Measurements from ENCODE around the gene SENP5.
"Not testable (repeated sequence)": the region's sequence is repeated elsewhere in the genome, so short reads cannot be mapped to it uniquely, and the experiment has no call there.

Gene SENP5, protein sequence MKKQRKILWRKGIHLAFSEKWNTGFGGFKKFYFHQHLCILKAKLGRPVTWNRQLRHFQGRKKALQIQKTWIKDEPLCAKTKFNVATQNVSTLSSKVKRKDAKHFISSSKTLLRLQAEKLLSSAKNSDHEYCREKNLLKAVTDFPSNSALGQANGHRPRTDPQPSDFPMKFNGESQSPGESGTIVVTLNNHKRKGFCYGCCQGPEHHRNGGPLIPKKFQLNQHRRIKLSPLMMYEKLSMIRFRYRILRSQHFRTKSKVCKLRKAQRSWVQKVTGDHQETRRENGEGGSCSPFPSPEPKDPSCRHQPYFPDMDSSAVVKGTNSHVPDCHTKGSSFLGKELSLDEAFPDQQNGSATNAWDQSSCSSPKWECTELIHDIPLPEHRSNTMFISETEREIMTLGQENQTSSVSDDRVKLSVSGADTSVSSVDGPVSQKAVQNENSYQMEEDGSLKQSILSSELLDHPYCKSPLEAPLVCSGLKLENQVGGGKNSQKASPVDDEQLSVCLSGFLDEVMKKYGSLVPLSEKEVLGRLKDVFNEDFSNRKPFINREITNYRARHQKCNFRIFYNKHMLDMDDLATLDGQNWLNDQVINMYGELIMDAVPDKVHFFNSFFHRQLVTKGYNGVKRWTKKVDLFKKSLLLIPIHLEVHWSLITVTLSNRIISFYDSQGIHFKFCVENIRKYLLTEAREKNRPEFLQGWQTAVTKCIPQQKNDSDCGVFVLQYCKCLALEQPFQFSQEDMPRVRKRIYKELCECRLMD

DNA sequence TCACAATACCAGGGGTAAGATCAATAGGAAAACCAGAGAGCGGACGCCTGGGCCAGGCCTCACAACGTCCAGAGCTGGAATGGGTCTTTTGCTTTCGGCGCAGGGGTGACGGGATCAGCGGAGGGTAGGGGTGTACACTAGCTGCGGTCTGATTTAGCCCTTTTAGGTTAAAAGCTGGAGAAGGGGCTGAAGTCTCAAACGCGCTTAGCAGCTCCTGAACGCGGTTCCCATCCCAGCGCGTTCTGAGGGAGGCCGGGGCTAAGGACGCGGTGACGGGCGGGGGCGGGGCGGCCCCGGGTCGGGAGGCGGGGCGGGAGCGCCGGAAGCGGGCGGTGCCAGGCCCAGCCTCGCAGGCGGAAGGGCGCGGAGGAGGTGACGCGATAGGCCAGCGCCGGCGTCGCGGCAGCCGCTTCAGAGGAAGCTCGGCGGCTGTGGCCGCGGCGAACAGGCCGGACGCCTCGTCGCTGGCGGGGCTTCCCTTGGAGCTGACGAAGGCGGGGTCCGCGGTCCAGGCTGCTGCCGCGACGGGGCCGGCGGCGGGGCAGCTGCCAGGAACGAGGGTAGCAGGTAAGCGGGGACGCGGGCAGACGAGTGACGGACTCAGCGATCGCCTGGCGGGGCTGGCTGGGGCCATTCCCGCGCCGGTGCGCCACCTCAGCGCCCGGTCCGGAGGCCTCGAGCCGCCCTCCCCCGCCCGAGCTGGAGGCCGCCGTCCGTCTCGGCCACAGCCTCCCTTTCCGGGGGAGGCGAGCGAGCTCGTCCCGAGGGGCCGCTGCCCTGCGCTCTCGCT is at the start of gene SENP5:
Gene SENP5, plus strand, starts transcription at position 414 of the 790 bp plus-strand sequence. CDS start 17,262 bp downstream, outside the sequence.
- DNase-seq (ENCODE audit: low spot score), result peak; percentile 90

DNA sequence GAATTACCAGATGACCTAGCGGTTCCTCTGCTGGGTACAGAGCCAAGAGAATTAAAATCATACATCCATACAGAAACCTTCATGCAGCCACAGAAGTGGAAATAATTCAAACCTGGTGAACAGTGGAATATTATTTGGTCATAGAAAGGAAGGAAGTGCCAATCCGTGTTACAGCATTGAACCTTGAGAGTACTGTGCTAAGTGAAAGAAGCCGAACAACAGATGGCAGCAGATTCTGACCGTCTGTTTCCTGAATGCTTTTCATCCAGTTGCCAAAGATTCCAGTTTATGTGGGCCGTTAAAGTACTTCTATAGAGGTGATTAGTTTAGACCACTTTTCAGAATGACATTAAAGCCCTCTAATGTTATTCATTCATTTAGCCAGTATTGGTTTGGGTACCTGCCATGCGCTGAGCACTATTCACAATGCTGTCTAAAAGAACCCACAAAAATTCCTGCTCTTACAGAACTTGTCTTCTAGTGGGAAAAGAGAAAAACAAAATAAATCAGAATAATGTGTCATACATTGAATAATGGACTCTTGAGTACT is 45.8 kb upstream of the SENP5 start:
- no peak for DNase-seq (ENCODE audit: low spot score)

DNA sequence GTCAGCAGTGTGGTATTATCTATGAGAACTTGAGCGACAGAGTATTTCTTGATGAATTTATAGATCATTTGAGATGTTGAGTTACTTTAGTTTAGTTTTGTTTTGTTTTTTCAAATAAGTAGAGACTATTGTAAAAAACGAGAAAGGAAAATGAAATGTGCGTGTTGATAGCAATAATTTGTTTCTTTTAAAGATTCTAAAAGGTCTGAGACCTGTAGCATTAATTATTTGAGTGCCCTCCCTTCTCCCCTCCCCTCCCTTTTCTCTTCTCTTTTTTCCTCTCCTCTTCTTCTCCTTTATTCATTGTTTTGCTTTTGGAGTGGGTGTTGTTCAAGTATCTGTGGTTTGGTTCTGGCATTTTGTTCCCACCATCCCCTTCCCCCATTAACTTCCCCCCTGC is 38.1 kb upstream of the SENP5 start:
- not testable (repeated sequence) for DNase-seq (ENCODE audit: low spot score)

DNA sequence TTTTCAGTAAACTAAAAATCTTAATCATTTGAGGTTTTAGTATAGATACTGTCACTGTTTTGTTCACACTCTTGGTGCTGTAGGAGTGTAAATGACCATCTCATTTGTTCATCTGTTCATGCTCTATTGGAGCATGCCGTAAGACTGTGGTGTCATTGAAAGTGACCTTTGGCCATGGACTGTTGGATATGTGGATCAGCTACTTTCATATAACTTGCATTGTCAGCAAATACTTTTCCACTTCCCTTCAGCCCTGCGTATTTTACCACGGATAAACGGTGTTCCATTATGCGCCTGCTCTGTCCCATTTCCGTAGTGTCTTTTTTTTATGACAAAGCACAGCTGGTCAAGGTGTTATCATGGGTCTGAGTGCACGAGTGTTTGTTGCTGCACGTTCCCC is 32.6 kb upstream of the SENP5 start:
- no peak for DNase-seq (ENCODE audit: low spot score)

DNA sequence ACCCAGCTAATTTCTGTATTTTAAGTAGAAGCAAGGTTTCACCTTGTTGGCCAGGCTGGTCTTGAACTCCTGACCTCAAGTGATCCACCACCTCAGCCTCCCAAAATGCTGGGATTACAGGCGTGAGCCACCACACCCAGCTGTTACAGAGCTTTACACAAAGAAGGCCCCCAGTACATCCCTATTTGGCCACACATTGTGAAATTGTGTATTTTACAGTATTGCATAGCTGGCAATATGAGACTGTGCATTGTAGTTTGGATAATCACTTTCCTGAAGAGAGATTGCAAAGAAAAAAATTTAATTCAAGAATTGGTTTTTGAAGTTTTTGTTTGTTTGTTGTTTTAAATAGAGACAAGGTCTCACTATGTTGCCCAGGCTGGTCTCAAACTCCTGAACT is 31.1 kb upstream of the SENP5 start:
- DNase-seq (ENCODE audit: low spot score), result not testable (repeated sequence)

DNA sequence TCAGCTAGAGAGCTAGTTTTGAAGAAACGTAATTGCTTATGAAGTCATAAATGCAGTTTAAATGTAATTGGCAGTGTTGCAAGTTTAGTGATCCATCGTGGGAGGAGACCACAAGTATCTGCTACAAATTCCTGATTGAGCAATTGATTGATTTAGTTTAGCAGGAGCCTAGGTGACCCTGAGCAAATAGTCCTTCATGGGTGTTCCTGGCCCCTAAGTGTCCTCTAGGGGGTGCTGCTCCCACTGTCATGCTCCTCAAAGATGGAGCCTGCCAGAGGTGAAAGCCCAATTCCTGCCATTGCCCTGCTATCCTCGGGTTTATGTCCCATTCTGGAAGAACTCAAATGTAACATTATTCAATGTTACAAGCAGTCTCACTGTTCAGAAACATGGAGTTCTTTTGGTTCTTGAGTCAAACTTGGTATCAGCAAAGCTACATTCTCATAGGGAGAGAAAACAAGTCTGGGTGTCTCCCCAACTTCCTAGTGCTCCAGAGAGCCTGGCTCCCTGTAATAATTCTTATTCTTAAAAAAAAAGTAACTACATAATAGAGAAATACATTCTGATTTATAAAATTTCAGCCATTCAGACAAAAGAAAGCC is 29.8 kb upstream of the SENP5 start:
- DNase-seq (ENCODE audit: low spot score), result peak; percentile 48

DNA sequence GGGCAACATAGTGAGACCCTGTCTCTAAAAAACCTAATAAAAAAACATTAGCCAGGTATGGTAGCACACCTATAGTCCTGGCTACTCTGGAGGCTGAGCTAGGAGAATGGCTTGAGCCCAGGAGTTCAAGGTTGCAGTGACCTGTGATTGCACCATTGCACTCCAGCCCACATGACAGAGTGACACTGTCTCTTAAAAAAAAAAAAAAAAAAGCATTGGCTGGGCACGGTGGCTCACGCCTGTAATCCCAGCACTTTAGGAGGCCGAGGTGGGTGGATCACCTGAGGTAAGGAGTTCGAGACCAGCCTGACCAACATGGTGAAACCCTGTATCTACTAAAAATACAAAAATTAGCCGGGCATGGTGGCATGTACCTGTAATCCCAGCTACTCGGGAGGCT is 28.4 kb upstream of the SENP5 start:
- DNase-seq (ENCODE audit: low spot score), result not testable (repeated sequence)

DNA sequence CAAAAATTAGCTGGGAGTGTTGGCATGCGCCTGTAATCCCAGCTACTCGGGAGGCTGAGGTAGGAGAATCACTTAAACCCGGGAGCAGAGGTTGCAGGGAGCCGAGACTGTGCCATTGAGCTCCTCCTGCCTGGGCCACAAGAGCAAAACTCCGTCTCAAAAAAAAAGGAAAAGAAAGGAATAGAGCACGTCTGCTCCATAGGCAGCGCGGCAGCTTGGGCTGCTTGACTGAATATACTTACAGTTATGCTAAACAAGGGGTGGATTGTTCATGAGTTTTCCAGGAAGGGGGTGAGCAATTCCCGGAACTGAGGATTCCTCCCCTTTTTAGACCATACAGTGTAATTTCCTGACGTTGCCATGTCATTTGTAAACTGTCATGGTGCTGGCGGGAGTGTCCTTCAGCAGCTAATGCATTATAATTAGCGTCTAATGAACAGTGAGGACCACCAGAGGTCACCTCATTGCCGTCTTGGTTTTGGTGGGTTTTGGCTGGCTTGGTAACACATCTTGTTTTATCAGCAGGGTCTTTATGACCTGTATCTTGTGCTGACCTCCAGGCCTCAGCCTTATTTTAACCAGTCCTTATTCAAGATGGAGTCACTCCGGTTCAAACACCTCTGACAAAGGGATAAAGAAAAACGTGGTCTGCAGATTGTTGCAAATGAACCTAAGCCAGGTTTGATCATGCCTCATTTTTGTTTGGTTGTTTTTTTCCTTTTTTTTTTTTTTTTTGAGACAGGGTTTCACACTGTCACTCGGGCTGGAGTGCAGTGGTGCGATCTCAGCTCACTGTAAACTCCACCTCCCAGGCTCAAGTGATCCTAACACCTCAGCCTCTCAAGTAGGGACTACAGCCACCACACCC is 24.9 kb upstream of the SENP5 start:
- no peak for DNase-seq (ENCODE audit: low spot score)

DNA sequence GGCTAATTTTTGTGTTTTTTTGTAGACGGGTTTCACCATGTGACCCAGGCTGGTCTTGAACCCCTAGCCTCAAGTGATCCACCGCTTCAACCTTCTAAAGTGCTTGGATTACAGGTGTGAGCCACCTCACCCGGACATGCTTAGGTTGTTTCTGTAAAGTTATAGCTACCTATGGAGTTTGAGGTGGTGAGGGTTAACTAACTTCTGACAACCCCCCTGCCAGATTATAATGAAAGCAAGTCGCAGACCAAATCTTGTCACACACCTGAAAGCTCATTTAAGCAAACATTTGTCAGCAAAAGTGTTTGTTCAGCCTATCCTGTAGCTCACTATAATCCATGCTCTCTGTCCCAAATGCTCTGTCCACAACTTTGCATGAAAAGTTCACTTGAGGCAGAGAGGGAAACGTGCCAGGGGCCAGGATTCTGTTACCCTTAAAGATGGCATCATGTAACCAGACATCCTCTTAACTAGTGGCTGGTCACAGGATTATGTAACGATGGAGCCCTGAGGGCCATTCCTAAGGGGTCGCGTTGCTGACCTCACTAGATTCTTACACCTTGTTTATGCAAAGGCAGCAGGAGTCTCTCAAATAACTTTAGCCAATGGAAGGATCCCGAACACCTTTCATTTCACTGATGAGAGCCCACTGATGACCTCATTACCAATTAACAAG is 24.1 kb upstream of the SENP5 start:
- no peak for DNase-seq (ENCODE audit: low spot score)

DNA sequence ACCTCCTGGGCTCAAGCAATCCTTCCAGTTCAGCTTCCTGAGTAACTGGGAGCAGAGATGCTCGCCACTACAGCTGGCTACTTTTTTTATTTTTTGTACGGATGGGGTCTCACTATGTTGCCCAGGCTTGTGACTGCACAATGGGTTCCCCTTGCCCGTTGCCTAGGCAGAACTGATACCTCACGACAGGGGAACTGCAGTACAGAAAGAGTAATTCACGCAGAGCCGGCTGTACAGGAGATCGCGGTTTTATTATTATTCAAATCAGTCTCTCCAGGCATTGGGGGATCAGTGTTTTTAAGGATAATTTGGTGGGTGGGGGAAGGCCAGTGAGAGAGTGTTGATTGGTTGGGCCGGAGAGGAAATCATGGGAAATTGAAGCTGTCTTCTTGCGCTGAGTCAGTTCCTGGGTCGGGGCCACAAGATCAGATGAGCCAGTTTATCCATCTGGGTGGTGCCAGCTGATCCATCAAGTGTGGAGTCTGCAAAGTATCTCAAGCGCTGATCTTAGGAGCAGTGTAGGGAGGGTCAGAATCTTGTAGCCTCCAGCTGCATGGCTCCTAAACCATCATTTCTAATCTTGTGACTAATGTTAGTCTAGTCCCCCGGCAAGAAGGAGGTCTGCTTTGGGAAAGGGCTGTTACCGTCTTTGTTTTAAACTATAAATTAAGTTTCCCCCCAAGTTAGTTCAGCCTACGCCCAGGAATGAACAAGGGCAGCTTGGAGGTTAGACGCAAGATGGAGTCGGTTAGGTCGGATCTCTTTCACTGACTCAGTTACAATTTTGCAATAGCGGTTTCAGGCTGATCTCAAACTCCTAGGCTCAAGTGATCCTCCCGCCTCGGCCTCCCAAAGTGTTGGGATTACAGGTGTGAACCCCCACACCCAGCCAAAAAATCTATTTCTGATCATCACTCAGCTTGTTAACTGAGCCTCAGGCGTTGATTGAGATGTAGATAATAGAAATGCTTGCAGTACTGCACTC is 23.2 kb upstream of the SENP5 start:
- not testable (repeated sequence) for DNase-seq (ENCODE audit: low spot score)

DNA sequence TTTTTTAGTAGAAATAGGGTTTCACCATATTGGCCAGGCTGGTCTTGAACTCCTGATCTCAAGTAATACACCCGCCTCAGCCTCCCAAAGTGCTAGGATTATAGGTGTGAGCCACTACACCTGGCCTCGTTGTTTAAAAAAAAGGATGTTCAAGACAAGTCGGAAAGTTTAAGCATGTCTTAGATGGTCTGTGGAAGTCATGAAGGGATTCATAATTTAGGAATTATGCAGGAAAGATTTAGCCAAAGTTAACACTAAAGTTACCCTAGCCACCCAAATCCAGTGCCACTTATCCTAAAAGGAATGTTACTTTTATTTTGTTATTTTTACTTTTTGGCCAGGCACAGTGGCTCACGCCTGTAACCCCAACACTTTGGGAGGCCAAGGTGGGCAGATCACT is 19.3 kb upstream of the SENP5 start:
- DNase-seq (ENCODE audit: low spot score), result not testable (repeated sequence)

DNA sequence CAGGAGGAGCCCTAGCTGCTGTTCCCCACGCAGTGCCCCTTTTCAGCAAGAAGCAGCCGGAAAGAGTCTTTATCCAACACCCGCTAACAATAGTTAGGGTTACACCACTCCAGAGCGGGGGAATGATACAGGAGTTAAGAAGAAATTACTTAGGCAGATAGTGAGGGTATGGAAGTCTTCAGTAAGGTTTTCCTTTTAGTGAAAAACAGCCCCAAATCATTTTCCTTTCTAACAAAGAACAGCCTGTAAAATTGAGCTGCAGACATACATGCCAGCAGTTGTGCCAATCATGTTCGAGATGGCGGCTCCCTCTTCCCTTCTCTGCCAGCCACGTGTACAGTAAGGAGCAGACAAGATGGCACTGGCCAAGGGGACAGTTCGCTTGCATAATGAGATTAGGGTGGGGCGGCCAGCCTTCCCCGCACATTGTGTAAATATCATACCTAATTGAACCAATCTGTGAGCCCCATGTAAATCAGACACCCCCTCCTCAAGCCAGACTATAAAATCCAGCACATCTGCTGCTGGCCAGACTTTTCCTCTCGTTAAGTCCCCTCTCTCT is 18.5 kb upstream of the SENP5 start:
- DNase-seq (ENCODE audit: low spot score), result no peak

DNA sequence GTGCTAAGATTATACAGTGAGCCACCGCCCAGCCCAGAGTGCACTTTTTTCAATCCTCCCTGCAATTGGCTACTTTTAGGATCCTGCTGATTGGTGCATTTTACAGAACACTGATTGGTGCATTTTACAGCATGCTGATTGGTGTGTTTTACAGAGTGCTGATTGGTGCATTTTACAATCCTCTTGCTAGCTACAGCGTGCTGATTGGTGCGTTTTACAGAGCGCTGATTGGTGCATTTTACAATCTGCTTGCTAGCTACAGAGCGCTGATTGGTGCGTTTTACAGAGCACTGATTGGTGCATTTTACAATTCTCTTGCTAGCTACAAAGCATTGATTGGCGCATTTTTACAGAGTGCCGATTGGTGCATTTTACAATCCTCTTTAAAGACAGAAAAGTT is 4.7 kb upstream of the SENP5 start:
- not testable (repeated sequence) for DNase-seq (ENCODE audit: low spot score)

DNA sequence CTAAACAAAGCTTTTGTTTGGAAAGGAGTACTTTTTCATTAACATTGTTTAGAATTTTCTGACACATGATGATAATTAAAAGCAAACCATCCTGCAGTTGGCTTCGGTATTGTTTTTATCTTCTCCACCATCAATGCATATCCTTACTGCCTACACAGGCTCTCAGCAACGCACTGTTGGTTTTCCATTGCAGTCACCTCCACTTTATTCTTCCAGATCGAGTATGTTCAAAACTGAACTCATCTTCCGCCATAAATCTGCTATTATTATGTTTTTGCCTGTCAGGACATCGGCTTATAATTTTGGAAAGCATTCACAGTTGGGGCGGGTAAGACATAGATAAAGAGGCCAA is 589 bp upstream of the SENP5 start:
- DNase-seq (ENCODE audit: low spot score), result peak; percentile 38

DNA sequence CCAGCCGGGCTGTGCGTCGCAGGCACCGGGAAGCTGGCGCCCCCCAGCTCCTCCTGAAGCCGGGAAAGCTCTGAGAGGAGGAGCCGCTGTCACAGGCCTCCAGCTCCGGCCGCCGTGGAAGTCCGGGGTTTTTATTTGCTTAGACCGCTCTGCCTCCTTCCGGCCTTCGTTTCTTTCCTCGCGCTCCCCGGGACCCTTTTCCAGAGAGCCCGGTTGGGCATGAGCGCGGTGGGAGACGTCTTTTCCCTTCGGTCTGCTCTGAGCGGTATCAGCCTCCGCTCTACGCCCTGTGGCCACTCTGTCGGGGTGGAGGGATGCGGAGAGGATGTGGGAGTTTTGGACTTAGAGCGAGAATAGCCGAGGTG is 559 bp downstream of the SENP5 start:
- peak; percentile 61 for DNase-seq (ENCODE audit: low spot score)

DNA sequence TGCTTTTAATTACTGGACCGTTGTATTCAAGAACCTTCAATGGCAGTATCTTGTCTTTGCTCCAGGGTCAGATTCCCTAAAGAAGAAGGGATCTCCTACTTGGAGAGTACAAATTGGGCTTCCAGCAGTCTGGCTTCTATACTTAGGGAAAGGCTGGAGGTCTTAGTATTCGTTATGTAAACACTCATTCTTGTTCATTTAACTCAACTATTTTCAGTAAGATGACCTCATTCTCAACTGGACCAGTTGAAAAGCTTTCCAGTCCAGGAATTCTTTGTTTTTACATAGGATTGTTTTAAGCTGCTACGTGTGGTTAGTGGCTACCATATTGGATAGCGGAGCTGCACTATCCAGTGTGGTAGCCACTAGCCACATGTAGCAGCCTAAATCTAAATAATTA is 4.6 kb downstream of the SENP5 start:
- DNase-seq (ENCODE audit: low spot score), result no peak

DNA sequence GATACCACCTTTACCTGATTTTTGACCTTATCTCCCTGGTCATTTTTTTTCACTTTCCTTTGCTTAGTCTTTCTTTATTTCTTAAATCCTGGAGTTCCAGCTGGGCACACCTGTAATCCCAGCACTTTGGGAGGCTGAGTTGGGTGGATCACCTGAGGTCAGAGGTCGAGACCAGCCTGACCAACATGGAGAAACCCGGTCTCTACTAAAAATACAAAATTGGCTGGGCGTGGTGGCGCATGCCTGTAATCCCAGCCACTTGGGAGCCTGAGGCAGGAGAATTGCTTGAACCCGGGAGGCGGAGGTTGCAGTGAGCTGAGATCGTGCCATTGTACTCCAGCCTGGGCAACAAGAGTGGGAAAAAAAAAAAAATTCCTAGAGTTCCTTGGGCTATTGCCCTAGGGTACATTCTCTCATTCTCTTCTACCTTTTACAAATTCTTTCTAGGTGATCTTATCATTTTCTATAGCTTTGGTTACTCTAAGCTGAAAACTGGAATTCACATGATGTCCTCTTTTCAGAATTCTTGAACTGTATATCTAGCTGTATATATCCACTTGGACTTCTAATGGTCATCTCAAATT is 6.9 kb downstream of the SENP5 start:
- not testable (repeated sequence) for DNase-seq (ENCODE audit: low spot score)

DNA sequence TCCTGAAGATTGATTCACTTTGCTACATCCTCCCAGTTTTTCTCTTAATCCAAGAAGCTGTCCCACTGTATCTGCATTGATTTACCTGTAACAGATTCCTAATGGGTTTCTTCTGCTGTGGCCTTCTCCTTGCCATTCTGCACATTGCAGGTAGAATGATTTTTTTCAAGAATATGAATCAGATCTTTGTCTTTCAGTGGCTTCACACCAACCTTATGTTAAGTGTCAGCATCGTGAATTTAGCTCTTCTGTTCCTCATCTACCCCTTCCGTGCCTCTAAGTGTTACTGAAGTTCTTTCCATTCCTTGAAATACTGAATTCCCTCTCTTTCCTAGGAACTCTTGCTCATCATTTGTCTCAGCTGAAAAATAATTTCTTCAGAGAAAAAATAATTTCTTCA is 7.5 kb downstream of the SENP5 start:
- DNase-seq (ENCODE audit: low spot score), result no peak

Data from RKO (cell line).